ENCODE data around the gene ZBED6.

The ZBED6 gene

GRCh38 chr1:203807196-203807595 is 11.8 kb downstream of the ZBED6 start:
- Histone ChIP-seq H3K9me2 (replicated peaks; ENCODE audit: control insufficient read depth, low read length) (no peaks in the 10 kb centered on the region), H3K4me1 (ENCODE audit: control insufficient read depth, low read length) (no peaks in the 10 kb centered on the region), H3K36me3 (ENCODE audit: control insufficient read depth, low read length) (peaks cover 71% of the 10 kb centered on the region), H3F3A (ENCODE audit: control insufficient read depth, insufficient read depth) (no peaks in the 10 kb centered on the region), H3K27ac (ENCODE audit: low read depth, low read length) (no peak overlapping the region), H4K20me1 (ENCODE audit: control insufficient read depth, insufficient read depth, low read depth, low read length) (no peaks in the 10 kb centered on the region), H3K79me2 (ENCODE audit: control insufficient read depth, low read length) (peaks cover 76% of the 10 kb centered on the region), H3K4me2 (ENCODE audit: low read length) (no peak overlapping the region), H3K27me3 (ENCODE audit: control insufficient read depth, low read length) (no peaks in the 10 kb centered on the region), H3K9me3 (ENCODE audit: control insufficient read depth, insufficient read depth, low read length) (no peaks in the 10 kb centered on the region), H3K4me3 (ENCODE audit: low read length) (no peak overlapping the region)
- TF ChIP-seq CTCF (IDR thresholded peaks at IDR 0.05; ENCODE audit: low read depth, low read length, poor library complexity, severe bottlenecking) (no peak), EZH2phosphoT487 (IDR thresholded peaks at IDR 0.05; ENCODE audit: borderline replicate concordance, low read length) (no peak)

GRCh38 chr1:203813581-203814341 is 18.3 kb downstream of the ZBED6 start:
- Histone ChIP-seq H3K4me1 (ENCODE audit: control insufficient read depth, low read length) (peaks cover 7% of the 10 kb centered on the region; the same call in 1 of the 2 replicates), H3F3A (ENCODE audit: control insufficient read depth, insufficient read depth) (no peaks in the 10 kb centered on the region), H3K27me3 (ENCODE audit: control insufficient read depth, low read length) (no peaks in the 10 kb centered on the region), H3K4me3 (ENCODE audit: low read length) (no peak overlapping the region), H3K27ac (ENCODE audit: low read depth, low read length) (no peak overlapping the region), H4K20me1 (ENCODE audit: control insufficient read depth, insufficient read depth, low read depth, low read length) (no peaks in the 10 kb centered on the region), H3K9me2 (replicated peaks; ENCODE audit: control insufficient read depth, low read length) (no peaks in the 10 kb centered on the region), H3K9me3 (ENCODE audit: control insufficient read depth, insufficient read depth, low read length) (no peaks in the 10 kb centered on the region), H3K36me3 (ENCODE audit: control insufficient read depth, low read length) (peaks cover 63% of the 10 kb centered on the region), H3K4me2 (ENCODE audit: low read length) (no peak overlapping the region), H3K79me2 (ENCODE audit: control insufficient read depth, low read length) (peaks cover 35% of the 10 kb centered on the region)
- TF ChIP-seq CTCF (IDR thresholded peaks at IDR 0.05; ENCODE audit: low read depth, low read length, poor library complexity, severe bottlenecking): no peak
- no peak for TF ChIP-seq EZH2phosphoT487 (IDR thresholded peaks at IDR 0.05; ENCODE audit: borderline replicate concordance, low read length)

GRCh38 chr1:203818399-203818798 is 23.0 kb downstream of the ZBED6 start:
- peaks cover 75% of the 10 kb centered on the region for H3K36me3 ChIP-seq (ENCODE audit: control insufficient read depth, low read length)
- no peaks in the 10 kb centered on the region for H3K27me3 ChIP-seq (ENCODE audit: control insufficient read depth, low read length)
- no peaks in the 10 kb centered on the region for H3F3A ChIP-seq (ENCODE audit: control insufficient read depth, insufficient read depth)
- H3K9me3 ChIP-seq (ENCODE audit: control insufficient read depth, insufficient read depth, low read length): no peaks in the 10 kb centered on the region
- H3K79me2 ChIP-seq (ENCODE audit: control insufficient read depth, low read length): peaks cover 37% of the 10 kb centered on the region
- H3K4me3 ChIP-seq (ENCODE audit: low read length): no peak overlapping the region
- TF ChIP-seq CTCF (IDR thresholded peaks at IDR 0.05; ENCODE audit: low read depth, low read length, poor library complexity, severe bottlenecking) (no peak), EZH2phosphoT487 (IDR thresholded peaks at IDR 0.05; ENCODE audit: borderline replicate concordance, low read length) (no peak)
- no peaks in the 10 kb centered on the region for H3K9me2 ChIP-seq (replicated peaks; ENCODE audit: control insufficient read depth, low read length)
- no peak overlapping the region for H3K27ac ChIP-seq (ENCODE audit: low read depth, low read length)
- no peak overlapping the region for H3K4me2 ChIP-seq (ENCODE audit: low read length)
- no peaks in the 10 kb centered on the region for H4K20me1 ChIP-seq (ENCODE audit: control insufficient read depth, insufficient read depth, low read depth, low read length)
- H3K4me1 ChIP-seq (ENCODE audit: control insufficient read depth, low read length): peaks cover 7% of the 10 kb centered on the region; the same call in 1 of the 2 replicates
